ENCODE results near the gene PTPRN2.

DNA sequence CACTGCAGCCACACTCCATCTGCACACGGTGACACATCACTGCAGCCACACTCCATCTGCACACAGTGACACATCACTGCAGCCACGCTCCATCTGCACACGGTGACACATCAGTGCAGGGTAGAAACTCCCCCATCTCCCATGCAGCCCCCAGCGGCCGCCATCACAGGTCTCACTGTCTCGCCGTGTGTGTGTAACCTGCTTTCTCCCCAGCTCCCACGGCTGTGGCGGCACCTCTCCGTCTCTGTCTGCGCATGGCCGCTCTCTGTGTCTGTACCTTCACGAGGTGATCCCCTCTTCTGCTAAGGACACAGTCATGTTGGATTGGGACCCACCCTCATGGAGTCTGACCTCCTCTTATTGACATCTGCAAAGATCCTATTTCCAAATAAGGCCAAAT lies 527.4 kb downstream of the PTPRN2 start:
- TF ChIP-seq SP1 (IDR thresholded peaks at IDR 0.05; ENCODE audit: low read depth, low read length) (no peak), POLR2A (IDR thresholded peaks at IDR 0.05; ENCODE audit: control extremely low read depth in 1 of 2, low read depth in 2 of 2, low read length in 2 of 2) (no peak), BCL11A (IDR thresholded peaks at IDR 0.05; ENCODE audit: low read depth in 2 of 2, low read length in 2 of 2) (no peak), POLR2AphosphoS5 (IDR thresholded peaks at IDR 0.05; ENCODE audit: low read depth, low read length) (no peak), TEAD4 (IDR thresholded peaks at IDR 0.05; ENCODE audit: low read depth, low read length) (no peak), EP300 (IDR thresholded peaks at IDR 0.05; ENCODE audit: borderline replicate concordance in 1 of 2, low read depth in 2 of 2, low read length in 2 of 2) (no peak), SRF (IDR thresholded peaks at IDR 0.05; ENCODE audit: low read depth, low read length) (no peak), EZH2 (IDR thresholded peaks at IDR 0.05; ENCODE audit: low read depth, low read length, severe bottlenecking) (no peak), GABPA (IDR thresholded peaks at IDR 0.05; ENCODE audit: borderline replicate concordance, insufficient read depth, low read length) (no peak), YY1 (IDR thresholded peaks at IDR 0.05; ENCODE audit: low read depth, low read length) (no peak), TAF1 (IDR thresholded peaks at IDR 0.05; ENCODE audit: low read depth, low read length) (no peak), KDM5A (IDR thresholded peaks at IDR 0.05; ENCODE audit: low read length) (no peak)
- TF ChIP-seq, protein P1, sequence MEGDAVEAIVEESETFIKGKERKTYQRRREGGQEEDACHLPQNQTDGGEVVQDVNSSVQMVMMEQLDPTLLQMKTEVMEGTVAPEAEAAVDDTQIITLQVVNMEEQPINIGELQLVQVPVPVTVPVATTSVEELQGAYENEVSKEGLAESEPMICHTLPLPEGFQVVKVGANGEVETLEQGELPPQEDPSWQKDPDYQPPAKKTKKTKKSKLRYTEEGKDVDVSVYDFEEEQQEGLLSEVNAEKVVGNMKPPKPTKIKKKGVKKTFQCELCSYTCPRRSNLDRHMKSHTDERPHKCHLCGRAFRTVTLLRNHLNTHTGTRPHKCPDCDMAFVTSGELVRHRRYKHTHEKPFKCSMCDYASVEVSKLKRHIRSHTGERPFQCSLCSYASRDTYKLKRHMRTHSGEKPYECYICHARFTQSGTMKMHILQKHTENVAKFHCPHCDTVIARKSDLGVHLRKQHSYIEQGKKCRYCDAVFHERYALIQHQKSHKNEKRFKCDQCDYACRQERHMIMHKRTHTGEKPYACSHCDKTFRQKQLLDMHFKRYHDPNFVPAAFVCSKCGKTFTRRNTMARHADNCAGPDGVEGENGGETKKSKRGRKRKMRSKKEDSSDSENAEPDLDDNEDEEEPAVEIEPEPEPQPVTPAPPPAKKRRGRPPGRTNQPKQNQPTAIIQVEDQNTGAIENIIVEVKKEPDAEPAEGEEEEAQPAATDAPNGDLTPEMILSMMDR (IDR thresholded peaks at IDR 0.05; ENCODE audit: control extremely low read depth in 1 of 3, insufficient read depth in 1 of 3, low read depth in 1 of 3, low read length in 3 of 3): no peak
- TF ChIP-seq, protein P2, sequence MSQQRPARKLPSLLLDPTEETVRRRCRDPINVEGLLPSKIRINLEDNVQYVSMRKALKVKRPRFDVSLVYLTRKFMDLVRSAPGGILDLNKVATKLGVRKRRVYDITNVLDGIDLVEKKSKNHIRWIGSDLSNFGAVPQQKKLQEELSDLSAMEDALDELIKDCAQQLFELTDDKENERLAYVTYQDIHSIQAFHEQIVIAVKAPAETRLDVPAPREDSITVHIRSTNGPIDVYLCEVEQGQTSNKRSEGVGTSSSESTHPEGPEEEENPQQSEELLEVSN (IDR thresholded peaks at IDR 0.05): no peak

Measured in H1 (cell line).